K562 (cell line): ENCODE measurements around the gene EIF3K. TPM values are rescaled to one million over a fixed set of nuclear protein-coding genes. Genes with fewer than 3 reads are reported as not detected.
A peak's percentile ranks its signal among the peaks of the same experiment; 100 is the strongest.

Source experiments
- AFF1 ChIP-seq, 2 experiments: fragments of 450-650 bp; IDR thresholded peaks; 2 replicates each; pipeline ENCODE4 v1.6.1; 2018; ENCODE audit warnings: mild to moderate bottlenecking in 2 of 2, low read depth in 1 of 2; ENCODE audit not compliant: partially characterized antibody in 2 of 2
- MLX ChIP-seq, 2 experiments: fragments of 450-650 bp in 1 of 2; sonication (generic) in 1 of 2; formaldehyde crosslinking; conservative IDR thresholded peaks; 2 replicates each; pipeline versions ENCODE4 v1.4.0 to v1.8.1; 2020 to 2022; ENCODE audit warnings: mild to moderate bottlenecking in 1 of 2, missing genetic modification reagents in 1 of 2
- NR1H2 ChIP-seq: sonication (generic); formaldehyde crosslinking; IDR thresholded peaks from 2 replicates; pipeline ENCODE4 v1.4.0; 2020; ENCODE audit warnings: mild to moderate bottlenecking, missing genetic modification reagents
- POLR2G ChIP-seq: fragments of 200-400 bp; formaldehyde crosslinking; IDR thresholded peaks from 2 replicates; pipeline ENCODE4 v1.6.1; 2017; ENCODE audit warnings: low read depth, mild to moderate bottlenecking, antibody characterized with exemption, low read length, moderate library complexity
- ZFX ChIP-seq: sonication (generic); formaldehyde crosslinking; IDR thresholded peaks from 2 replicates; pipeline ENCODE4 v1.8.0; 2022; ENCODE audit warnings: mild to moderate bottlenecking, missing genetic modification reagents, moderate library complexity
- ZNF134 ChIP-seq: fragments of 250-450 bp; sonication (Bioruptor Pico); conservative IDR thresholded peaks from 2 replicates; pipeline ENCODE4 v1.4.0; 2020
- ZNF318 ChIP-seq, 2 experiments: fragments of 450-650 bp; IDR thresholded peaks; 2 replicates each; pipeline ENCODE4 v1.6.1; 2016; ENCODE audit warnings: mild to moderate bottlenecking in 2 of 2, borderline replicate concordance in 1 of 2, low read depth in 1 of 2, moderate library complexity in 1 of 2
- ZNF449 ChIP-seq: fragments of 250-450 bp; sonication (Bioruptor Pico); IDR thresholded peaks from 2 replicates; pipeline ENCODE4 v1.8.0; 2022; ENCODE audit warnings: moderate library complexity, mild to moderate bottlenecking, inconsistent platforms
- polyA plus RNA-seq, 8 experiments: library from polyadenylated mRNA; depleted of rRNA in 4 of 8; stranded (reverse) in 5 of 8; unstranded in 3 of 8; fragments of >200 nt; fragmentation: Nextera tagmentation in 2 of 8; fragmentation: Illumina TruSeq in 1 of 8; extraction: Ambion mirVana in 2 of 8; extraction: Trizol in 1 of 8; gene quantifications; 2 replicates each; pipeline versions ENCODE4 v1.2.1 to v1.2.3, GENCODE V29; 2011 to 2014; ENCODE audit warnings: inconsistent platforms in 1 of 8, missing spikeins in 1 of 8
- total RNA-seq, 7 experiments: library from RNA; depleted of rRNA in 6 of 7; stranded (reverse); fragments of >200 nt in 6 of 7; fragmentation: Illumina TruSeq in 2 of 7; extraction: Trizol in 2 of 7; gene quantifications; 2 replicates each; pipeline versions ENCODE4 v1.2.1 to v1.2.3, GENCODE V29; 2011 to 2021; ENCODE audit warnings: low replicate concordance in 1 of 7

The EIF3K gene
- total and polyA plus RNA-seq, 9 of the 15 experiments (the other 6 are each of a cell fraction or from before 2014, with no cell fraction given): 387 to 1,827 (median 733) TPM

- TF ChIP-seq ZNF318 (IDR thresholded peaks at IDR 0.05; ENCODE audit: borderline replicate concordance in 1 of 2, low read depth in 1 of 2) (no peak), POLR2G (peak; percentile 67), ZFX (CRISPR knock-in tag) (peak; percentile 37; the same call in 1 of the 2 replicates), ZNF134 (0 out of 2 replicates have a peak, but pooled peaks have one; percentile 38), MLX (CRISPR knock-in tag; conservative IDR thresholded peaks at IDR 0.05) (no peak), ZNF449 (CRISPR knock-in tag) (no peak), NR1H2 (CRISPR knock-in tag) (no peak), AFF1 (IDR thresholded peaks at IDR 0.05; ENCODE audit: low read depth in 1 of 2, partially characterized antibody in 2 of 2) (no peak)
Measured at GRCh38 chr19:38596057-38596981, 22.7 kb upstream of the EIF3K start (continued).
